HG02840 (cell line): ENCODE data around the gene EEF1AKMT1.

Experiments used
- ATAC-seq: cut with Tn5 transposase; IDR thresholded peaks from one replicate; pipeline ENCODE4 v1.9.1; 2021; ENCODE audit warnings: mild to moderate bottlenecking, moderate library complexity, moderate number of reproducible peaks; ENCODE audit not compliant: unreplicated experiment, low FRiP score

The EEF1AKMT1 gene, protein sequence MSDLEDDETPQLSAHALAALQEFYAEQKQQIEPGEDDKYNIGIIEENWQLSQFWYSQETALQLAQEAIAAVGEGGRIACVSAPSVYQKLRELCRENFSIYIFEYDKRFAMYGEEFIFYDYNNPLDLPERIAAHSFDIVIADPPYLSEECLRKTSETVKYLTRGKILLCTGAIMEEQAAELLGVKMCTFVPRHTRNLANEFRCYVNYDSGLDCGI

DNA sequence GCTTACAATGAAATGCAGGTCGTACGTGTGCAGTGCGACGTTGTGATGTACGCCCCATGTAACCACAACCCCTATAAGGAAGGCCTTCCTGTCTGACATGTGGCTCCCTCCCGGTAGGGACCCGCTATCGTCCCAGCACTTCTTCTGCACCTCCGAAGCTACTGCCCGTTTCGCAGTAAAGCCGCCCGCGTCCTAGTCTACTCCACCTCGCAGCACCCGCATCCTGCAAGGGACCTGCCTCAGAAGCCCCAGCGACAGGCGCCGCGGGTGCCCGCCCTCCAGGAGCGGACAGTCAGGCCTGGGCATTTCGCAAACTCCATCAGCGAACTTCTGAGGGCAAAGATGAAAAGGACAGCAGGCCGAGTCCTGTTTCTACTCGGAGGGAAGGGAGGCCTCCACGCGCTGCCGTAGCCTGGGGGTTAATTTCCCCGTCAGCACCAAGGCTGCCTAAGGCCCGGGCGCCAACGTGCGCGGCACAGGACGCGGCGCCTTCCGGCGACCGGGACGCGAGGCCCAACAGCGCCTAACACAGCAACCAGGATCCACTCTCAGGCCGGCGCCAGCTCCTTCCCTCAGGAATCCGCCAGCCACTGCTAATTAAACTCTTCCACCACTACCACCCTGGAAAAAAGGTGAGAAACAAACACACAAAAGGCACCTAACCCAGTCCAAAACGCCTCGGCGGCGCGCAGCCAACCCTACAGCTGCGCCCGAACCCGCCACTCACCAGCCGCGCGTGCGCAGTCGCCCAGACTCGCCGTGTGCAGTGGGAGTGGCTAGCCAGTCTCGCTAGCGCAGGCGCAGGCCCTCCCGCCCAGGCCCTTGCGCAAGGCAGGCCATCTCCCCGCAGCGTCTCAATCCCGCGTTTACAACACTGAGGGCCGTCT, at the start of gene EEF1AKMT1:
EEF1AKMT1 (minus strand) TSS at position 768 of the 887 bp plus-strand sequence. CDS start 16,363 bp downstream, outside the sequence.
- peak; percentile 90 for ATAC-seq

DNA sequence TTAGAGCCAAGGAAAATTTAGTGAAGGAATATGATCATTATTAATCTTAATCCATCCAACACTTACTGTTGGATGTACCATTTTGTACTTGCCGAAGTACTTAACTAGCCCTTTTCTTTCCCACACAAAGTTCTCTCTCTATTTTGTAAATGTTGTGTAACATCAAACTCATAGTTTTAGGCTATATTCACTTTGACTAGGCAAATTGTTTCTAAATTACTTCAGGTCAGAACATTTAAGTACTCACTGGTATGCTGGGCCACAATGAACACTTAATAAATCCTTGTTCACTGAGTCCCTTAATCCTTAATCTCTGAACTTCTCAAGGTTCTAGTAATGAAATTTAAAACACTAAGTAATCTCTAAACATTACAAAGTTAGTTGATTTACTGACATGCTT, 49.3 kb upstream of the EEF1AKMT1 start:
- ATAC-seq, result no peak

DNA sequence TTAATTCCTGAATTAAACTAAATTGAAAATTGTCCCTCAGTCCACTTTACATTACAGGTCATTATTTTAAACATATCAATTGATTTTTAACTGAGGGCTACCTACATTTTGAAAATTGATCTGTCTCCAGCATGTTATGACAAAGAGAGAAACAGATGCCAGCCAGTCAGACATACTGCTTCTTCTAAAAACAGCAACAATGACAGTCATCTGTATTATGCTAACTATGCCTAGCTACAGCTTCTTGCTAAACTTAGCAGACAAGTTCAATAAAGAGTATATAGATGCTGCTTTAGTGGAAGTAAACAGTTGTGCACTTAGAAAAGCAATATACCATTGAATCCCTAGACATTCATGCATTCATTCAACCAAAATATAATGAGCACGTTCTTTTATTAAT, 48.6 kb upstream of the EEF1AKMT1 start:
- ATAC-seq, result no peak

DNA sequence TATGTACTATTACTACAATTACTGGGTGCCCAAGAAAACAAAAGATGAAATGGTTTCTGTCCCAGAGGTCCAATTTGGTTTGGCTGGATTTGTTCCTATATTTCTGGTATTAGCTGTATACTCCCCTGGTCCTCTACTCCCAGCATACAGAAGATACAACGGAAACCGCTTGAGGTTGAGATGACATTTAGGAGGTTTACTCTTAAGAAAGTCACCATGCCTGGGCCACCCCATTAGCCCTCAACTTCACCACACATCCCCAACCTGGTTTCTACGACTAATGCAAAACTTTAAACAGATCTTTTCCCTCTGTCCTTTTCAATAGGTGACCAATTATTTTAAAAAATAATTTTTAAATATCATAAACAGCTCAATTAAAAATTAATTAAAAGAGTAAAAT, 46.0 kb upstream of the EEF1AKMT1 start:
- no peak for ATAC-seq

DNA sequence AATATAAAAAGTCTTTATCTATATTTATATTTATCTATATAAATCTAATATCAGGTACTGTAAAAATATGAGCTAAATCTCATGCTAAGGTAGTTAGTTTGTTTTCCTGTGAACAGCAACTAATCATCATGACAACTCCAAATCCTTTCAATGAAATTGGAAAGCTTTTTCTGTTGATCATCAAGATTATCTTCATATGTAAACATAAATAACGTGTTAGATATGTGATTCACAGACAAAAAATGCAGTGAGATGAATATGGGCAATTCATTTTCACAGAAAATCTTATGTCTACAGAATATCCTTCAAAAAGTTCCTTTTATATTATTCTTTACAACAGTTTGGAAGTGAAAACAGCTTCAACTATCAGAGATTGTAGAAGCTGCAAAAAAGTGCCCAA, 41.7 kb upstream of the EEF1AKMT1 start:
- no peak for ATAC-seq

DNA sequence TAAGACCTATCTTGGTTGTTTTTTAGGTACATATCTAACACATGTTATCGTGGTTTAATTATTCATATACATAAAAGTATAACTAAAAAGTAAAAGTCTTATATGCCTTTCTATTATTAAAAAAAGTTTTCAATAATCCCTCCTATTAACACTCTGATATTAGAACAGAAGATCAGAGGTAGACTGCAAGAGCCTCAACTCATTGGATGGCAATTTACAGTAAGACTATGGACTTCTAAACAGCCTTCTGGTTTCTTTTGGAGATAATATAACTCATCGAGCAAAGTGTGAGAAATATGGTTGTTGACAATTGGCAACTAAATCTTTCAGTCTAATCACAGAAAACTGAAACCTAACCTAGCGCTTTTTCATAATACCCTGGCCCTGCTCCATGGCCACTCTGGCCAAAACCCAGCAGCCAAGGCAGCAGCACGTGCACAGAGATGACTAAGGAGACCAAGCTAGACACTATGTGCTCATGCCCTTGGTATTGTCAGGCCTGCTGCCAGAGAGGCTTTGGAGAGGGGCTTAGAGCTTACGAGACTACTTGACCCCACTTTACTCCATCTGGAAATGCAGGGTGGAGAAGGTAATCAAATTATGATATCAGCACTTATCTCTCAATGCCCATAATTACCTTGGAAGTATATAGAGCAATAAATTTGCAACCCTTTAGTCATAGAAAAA, 40.6 kb upstream of the EEF1AKMT1 start:
- ATAC-seq, result no peak

DNA sequence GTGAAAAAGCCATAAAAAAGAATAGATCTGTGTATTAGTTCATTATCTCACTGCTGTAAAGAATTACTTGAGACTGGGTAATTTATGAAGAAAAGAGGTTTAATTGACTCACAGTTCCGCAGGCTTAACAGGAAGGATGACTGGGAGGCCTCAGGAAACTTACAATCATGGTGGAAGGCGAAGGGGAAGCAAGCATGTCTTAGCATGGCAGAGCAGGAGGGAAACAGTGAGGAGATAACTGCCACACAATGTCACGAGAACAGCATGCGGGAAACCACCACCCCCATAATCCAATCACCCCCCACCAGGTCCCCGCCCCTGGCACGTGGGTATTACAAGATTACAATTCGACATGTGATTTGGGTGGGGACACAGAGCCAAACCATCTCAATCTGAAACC, 39.1 kb upstream of the EEF1AKMT1 start:
- ATAC-seq, result no peak

DNA sequence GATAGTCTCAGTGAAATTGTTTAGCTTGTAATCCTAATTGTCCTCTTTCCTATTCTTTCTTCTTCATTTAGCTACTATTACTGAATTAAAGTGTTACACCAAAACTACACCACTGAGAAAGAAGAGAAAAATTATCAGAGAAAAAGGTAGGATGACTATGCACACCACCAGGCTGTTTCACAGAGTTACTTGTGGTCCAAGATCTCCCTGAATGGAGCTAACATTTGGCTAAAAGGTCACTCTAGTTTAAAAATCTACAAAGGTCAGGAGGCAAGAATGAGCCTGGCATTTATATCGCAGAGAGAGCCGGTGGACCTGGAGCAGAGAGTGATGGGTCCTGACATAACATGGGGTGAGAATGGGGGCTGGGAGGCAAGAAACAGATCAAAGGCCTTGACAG, 37.0 kb upstream of the EEF1AKMT1 start:
- no peak for ATAC-seq

DNA sequence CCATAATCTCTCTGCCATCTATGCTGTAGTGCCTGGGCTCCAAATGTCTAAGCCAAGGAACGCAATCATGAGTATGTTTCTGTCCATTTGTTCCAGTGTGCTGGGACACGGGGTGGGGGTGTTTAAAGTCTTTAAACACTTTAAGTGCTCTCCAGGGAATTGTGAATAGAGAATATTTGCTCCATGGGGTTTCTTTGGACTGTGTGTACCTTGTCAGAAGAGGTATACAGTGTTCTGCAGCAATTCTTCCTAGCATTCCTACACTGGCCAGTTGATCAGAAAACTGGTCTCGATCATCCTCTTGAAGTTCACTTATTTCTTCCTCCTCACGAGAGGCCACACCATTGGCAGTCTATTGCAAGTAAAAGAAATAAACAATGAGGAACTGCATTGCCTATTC, 35.1 kb upstream of the EEF1AKMT1 start:
- ATAC-seq, result no peak

DNA sequence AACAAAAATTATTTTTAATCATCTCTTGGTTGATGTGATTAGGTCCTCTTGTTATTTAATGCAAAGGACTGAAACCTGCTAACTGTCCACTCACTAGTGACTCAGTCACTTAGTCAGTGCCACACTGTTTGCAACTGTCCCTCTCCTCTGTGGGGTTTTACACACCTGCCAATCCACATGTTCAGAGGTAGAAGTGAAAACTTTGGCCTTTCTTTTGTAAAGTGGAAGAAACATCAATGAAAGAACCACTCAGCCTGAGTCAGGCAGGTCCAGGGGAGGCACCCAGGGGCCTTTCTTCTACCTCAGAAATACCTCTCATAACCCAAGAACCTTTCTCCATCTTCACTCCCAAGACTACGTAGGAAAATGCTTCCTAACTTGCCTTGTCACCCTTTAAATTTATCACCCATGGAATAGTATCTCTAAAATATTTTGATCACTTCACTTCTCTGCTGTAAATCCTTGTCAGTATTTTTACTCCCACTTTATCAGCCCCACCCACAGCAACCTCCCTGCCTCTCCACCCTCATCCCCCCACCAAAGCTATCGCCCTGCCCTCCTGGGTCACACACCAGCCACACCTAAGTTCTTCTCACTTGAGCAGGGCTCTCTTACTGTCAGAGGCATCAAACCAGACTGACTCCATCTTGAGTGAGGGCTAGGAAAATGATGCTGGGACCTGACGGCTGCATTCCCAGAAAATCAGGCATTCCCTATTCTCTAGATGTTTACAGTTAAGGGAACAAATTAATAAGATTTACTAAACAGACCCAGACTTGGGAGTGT, 29.6 kb upstream of the EEF1AKMT1 start:
- no peak for ATAC-seq

DNA sequence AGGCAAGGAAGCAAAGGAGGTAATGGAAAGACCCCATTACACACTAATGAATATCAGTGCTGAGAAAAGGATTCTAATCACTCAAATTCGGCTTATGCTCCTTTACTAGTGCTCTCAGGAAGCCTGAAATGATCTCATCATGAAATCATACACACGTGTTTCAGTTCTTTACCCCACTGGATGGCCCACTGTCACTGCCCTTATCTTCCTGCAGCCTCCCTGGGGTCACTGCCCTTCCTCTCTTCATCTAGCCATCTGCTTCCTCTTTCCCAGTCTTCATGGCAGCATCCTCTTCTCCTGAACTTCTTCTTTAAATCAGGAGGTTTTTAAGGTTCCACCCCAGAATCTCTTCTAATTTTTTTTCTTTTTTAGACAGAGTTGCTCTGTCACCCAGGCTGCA, 27.9 kb upstream of the EEF1AKMT1 start:
- ATAC-seq, result no peak

DNA sequence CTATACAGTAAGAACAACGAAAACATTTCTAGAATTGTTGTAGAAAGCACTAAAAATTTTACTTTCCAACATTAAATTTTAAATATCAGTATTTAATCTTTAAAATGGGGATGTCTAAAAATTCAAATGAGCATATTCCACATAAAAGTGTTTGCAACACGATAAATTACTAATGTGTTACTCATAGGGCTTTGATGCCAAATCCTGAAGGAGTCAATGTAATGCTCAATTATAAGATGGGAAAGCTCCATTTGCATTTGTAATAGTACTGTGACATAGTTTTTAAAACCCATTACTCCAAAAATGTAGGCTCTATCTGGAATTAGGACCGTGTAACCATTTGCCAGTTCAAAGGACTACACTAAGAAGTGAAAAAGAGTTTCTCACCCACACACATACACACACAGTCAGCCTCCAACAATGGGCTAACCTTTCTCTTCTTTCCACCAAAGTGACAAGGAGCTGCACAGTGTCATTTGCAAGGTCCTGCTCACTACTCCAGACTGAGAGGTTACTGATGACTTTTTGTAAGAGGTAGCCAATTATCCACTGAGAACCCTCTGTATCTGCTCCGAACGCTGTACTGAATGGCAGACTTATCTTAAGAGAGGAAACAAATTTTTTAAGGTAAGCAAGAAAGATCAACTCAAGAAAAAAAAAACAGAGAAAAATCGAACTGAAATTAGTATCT, 26.1 kb upstream of the EEF1AKMT1 start:
- no peak for ATAC-seq

DNA sequence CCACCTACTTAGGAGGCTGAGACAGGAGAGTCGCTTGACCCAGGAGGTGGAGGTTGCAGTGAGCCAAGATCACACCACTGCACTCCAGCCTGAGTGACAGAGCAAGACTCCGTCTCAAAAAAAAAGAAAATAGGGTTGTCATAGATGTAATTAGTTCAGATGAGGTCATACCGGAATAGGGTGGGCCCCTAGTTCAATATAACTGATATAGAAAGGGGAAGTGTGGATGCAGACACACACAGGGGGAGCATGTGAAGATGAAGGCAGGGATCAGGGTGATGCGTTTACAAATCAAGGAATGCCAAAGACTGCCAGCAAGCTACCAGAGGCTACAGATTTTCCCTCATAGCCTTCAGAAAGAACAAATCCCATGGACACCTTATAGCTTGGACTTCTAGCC, 24.3 kb upstream of the EEF1AKMT1 start:
- ATAC-seq, result no peak

DNA sequence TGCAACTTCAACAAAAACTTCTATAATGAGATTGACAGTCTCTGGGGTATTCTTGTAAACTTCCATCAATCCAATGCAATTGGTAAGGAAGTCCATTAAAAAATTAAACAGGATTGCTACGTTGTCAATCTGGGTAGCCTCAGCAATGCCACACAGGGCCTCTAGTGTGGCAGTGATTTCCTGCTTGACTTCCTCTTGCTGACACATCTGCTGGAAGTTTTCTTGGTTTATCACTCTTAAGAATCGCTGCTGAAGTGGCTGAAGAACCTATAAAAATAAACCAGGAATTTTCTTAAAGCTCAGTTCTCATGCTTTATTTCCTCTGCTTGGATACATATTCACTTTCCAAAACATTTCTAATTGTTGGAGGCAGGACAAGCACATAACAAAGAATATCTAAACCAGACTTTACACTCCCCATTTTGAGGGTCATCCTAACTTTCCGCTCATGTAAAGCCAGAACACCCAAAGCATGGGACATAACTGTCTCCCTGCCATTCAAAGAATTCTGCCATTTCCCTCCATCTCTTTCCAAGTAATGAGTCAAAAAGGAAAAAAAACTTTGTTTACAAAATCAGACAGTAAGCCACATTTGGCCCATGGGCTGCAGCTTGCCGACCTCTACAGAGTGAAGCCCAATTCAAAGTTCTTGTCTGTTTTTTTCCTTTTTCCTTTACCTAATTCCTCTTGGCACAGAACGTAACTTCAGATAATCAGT, 23.2 kb upstream of the EEF1AKMT1 start:
- ATAC-seq, result no peak

DNA sequence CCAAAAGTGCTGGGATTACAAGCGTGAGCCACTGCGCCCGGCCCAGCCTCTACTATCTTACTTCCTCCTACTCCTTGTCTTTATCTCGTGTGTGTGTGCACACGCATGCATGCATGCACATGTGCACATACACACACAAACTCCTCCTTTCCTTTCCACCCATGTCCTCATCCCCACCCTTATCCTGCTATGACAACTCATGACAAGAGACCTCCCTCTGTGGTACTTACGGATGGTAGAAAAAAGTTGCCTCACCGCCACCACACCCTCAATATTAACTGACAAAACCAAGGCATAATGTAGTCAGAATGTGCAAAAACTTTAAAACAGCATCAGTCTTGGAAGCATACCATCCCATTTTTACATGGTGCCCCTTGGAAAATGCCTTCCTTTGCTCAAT, 15.9 kb upstream of the EEF1AKMT1 start:
- no peak for ATAC-seq

DNA sequence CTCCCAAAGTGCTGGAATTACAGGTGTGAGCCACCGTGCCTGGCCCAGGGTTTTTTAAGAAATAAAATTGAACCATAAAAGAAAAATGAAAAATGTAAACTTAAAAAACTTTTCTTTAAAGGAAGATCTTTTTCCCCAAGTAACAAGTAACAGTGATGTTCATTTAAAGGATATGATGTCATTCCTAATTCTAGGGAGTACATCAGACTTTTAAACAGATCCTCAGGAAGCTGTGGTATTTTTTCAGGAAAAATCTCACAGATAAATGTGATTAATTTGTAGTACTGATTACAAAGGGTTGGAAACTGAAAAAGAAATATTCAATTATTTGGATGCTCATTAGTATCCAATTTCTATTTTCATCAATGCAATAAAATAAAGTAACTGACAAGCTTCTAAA, 14.6 kb upstream of the EEF1AKMT1 start:
- ATAC-seq, result no peak

DNA sequence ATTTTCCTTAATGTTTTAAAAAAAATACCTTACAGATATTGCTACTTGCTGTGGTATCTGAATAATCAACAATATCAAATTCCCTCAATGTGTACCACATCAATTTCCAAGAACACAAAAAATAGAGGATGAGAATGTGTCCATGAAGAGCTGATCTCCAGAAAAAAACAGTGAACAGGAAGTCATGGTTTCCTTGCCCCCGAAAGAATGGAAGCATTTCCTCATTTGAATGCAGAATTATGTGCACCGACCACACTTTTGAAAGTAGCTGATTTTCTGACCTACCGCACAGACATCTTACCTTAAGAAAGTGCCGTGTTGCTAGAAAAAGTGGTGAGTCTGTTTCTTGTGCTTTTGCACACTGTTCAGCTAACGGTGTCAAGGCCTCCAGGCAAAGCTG, 13.4 kb upstream of the EEF1AKMT1 start:
- no peak for ATAC-seq

DNA sequence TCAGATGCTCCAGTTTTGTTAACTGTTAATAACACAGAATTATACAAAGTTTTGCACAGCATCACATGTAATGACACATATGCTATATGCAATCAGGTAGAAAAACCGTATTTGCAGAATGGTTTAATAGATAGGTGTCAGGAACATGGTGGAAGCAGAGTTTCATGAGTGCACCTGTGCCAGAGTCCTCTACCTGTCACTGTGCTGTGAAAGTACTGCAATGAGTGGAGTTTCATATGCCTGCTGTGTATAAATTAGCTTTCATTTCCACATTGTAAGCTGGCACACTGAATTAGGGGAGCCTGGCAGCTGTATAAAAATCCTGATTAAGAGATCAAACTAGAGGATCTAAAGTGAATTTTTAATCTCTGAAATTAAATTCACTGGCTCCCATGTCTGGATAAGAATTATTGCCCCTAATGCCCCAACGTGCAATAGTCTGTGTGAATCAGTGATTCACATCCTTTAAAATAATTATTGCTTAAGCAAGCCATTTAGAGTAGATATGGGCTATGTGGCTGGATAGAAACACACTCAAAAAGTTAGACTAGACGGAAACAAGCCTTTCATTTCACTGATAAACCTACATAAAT, 8.5 kb upstream of the EEF1AKMT1 start:
- peak; percentile 60 for ATAC-seq

DNA sequence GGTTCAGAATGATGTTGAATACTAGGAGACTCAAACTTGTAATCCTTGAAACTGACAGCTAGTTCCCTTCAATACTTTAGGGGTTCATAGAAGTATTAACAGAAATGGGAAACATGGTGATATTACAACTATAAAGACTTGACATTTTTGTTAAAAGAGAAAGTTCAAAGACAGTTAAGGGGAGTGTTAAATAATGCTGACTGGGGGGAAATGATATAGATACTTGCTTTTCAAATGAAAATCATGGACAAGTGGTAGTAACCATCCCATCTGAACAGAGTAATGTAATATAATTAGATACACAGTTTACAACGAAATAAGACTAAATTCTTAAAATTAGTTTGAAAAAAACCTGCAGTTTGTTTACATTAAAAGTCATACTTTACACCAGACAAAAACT, 6.6 kb upstream of the EEF1AKMT1 start:
- no peak for ATAC-seq
